Endothelial cell (in vitro differentiated cells): ENCODE data around the gene MRPL28. TPM values are rescaled to one million over a fixed set of nuclear protein-coding genes. Genes with fewer than 3 reads are reported as not detected.
A peak's percentile ranks its signal among the peaks of the same experiment; 100 is the strongest.

Experiments
- DNase-seq: peaks from one replicate; pipeline ENCODE4 v3.0.0; 2021; ENCODE audit warnings: low spot score
- H3K27ac Mint-ChIP-seq: one replicate; pipeline ENCODE4 v1.8.0; 2021; ENCODE audit warnings: mixed read lengths, inconsistent platforms; ENCODE audit not compliant: unreplicated experiment
- H3K27me3 Mint-ChIP-seq: one replicate; pipeline ENCODE4 v1.8.0; 2021; ENCODE audit warnings: mild to moderate bottlenecking, moderate library complexity, mixed read lengths, inconsistent platforms; ENCODE audit not compliant: unreplicated experiment
- H3K36me3 Mint-ChIP-seq: one replicate; pipeline ENCODE4 v1.8.0; 2021; ENCODE audit warnings: mild to moderate bottlenecking, low read depth, mixed read lengths, inconsistent platforms; ENCODE audit not compliant: unreplicated experiment
- H3K4me1 Mint-ChIP-seq: one replicate; pipeline ENCODE4 v1.8.0; 2021; ENCODE audit warnings: mild to moderate bottlenecking, mixed read lengths, inconsistent platforms; ENCODE audit not compliant: unreplicated experiment
- H3K4me3 Mint-ChIP-seq: one replicate; pipeline ENCODE4 v1.8.0; 2021; ENCODE audit warnings: mild to moderate bottlenecking, mixed read lengths, inconsistent platforms; ENCODE audit not compliant: unreplicated experiment
- H3K9me3 Mint-ChIP-seq: one replicate; pipeline ENCODE4 v1.8.0; 2021; ENCODE audit warnings: mixed read lengths, inconsistent platforms; ENCODE audit not compliant: unreplicated experiment
- CTCF ChIP-seq: fragments of 200-600 bp; sonication (generic); IDR thresholded peaks from one replicate; pipeline ENCODE4 v1.5.0; 2021; ENCODE audit warnings: antibody characterized with exemption; ENCODE audit not compliant: unreplicated experiment
- total RNA-seq: library from RNA; stranded (reverse); fragmentation: NEBNext Ultra II Directional; extraction: Animal tissue kit (Norgen Biotek cat#: 25700); gene quantifications from one replicate; pipeline ENCODE4 v1.2.1, GENCODE V29; 2021; ENCODE audit not compliant: unreplicated experiment

MRPL28 gene
- total RNA-seq, 1 donor from 2014 or later = 70.8 TPM

- H3K27ac Mint-ChIP-seq = peak overlapping the region; percentile 30
These were observed 29.8 kb upstream of the MRPL28 start for GRCh38 chr16:400061-400591.

GRCh38 chr16:399340-400019 lies 29.1 kb upstream of the MRPL28 start:
- Mint-ChIP-seq H3K4me1 (peaks cover 10% of the 10 kb centered on the region), H3K27me3 (peaks cover 11% of the 10 kb centered on the region), H3K27ac (no peak overlapping the region), H3K36me3 (peaks cover 4% of the 10 kb centered on the region), H3K9me3 (no peaks in the 10 kb centered on the region), H3K4me3 (no peak overlapping the region)
- DNase-seq = no peak
- no peak for TF ChIP-seq CTCF

More at GRCh38 chr16:400061-400591, 29.8 kb upstream of the MRPL28 start:
- TF ChIP-seq CTCF = no peak
- H3K36me3 Mint-ChIP-seq = peaks cover 4% of the 10 kb centered on the region
- H3K4me1 Mint-ChIP-seq = peaks cover 10% of the 10 kb centered on the region
- peaks cover 12% of the 10 kb centered on the region for H3K27me3 Mint-ChIP-seq
- peak overlapping the region; percentile 91 for H3K4me3 Mint-ChIP-seq
- DNase-seq = no peak
- no peaks in the 10 kb centered on the region for H3K9me3 Mint-ChIP-seq

- Mint-ChIP-seq H3K36me3 (peaks cover 4% of the 10 kb centered on the region), H3K27ac (no peak overlapping the region), H3K4me3 (peak overlapping the region; percentile 82), H3K27me3 (peaks cover 9% of the 10 kb centered on the region), H3K4me1 (peaks cover 10% of the 10 kb centered on the region), H3K9me3 (no peaks in the 10 kb centered on the region)
- no peak for DNase-seq
- TF ChIP-seq CTCF = no peak
These were observed 28.4 kb upstream of the MRPL28 start for GRCh38 chr16:398561-399339.

- H3K4me3 Mint-ChIP-seq = peak overlapping the region; percentile 82
- peaks cover 9% of the 10 kb centered on the region for H3K27me3 Mint-ChIP-seq
- DNase-seq = peak; percentile 84
- H3K27ac Mint-ChIP-seq = no peak overlapping the region
- H3K9me3 Mint-ChIP-seq = no peaks in the 10 kb centered on the region
- TF ChIP-seq CTCF = no peak
- H3K36me3 Mint-ChIP-seq = peaks cover 4% of the 10 kb centered on the region
- H3K4me1 Mint-ChIP-seq = peaks cover 10% of the 10 kb centered on the region
These were observed 27.5 kb upstream of the MRPL28 start for GRCh38 chr16:397736-398332.
